Osteocyte (in vitro differentiated cells): ENCODE data around the gene MEIS1. TPM values are rescaled to one million over a fixed set of nuclear protein-coding genes. Genes with fewer than 3 reads are reported as not detected.

ENCODE experiments used
- DNase-seq: peaks from one replicate; pipeline ENCODE4 v3.0.0; 2021; ENCODE audit warnings: mixed read lengths; ENCODE audit not compliant: unreplicated experiment; ENCODE audit errors: extremely low spot score
- H3K27ac Mint-ChIP-seq: one replicate; pipeline ENCODE4 v1.8.0; 2021; ENCODE audit warnings: mild to moderate bottlenecking, mixed read lengths; ENCODE audit not compliant: unreplicated experiment
- H3K27me3 Mint-ChIP-seq: one replicate; pipeline ENCODE4 v1.8.0; 2021; ENCODE audit warnings: mixed read lengths; ENCODE audit not compliant: unreplicated experiment
- H3K36me3 Mint-ChIP-seq: one replicate; pipeline ENCODE4 v1.8.0; 2021; ENCODE audit warnings: mixed read lengths; ENCODE audit not compliant: unreplicated experiment
- H3K4me1 Mint-ChIP-seq: one replicate; pipeline ENCODE4 v1.8.0; 2021; ENCODE audit warnings: mixed read lengths; ENCODE audit not compliant: unreplicated experiment
- H3K4me3 Mint-ChIP-seq: one replicate; pipeline ENCODE4 v1.8.0; 2021; ENCODE audit warnings: mild to moderate bottlenecking, moderate library complexity, mixed read lengths; ENCODE audit not compliant: unreplicated experiment
- H3K9me3 Mint-ChIP-seq: one replicate; pipeline ENCODE4 v1.8.0; 2021; ENCODE audit warnings: mixed read lengths; ENCODE audit not compliant: unreplicated experiment
- total RNA-seq: library from RNA; stranded (reverse); gene quantifications from 2 replicates; pipeline ENCODE4 v1.2.1, GENCODE V29; 2021
- TF ChIP-seq, protein P1 (sequence below): fragments of 200-600 bp; sonication (generic); IDR thresholded peaks from 2 replicates; pipeline ENCODE4 v1.5.0; 2021; ENCODE audit warnings: antibody characterized with exemption, mild to moderate bottlenecking, moderate library complexity

The MEIS1 gene
- total RNA-seq, 1 donor from 2014 or later = 0.86 TPM

DNA sequence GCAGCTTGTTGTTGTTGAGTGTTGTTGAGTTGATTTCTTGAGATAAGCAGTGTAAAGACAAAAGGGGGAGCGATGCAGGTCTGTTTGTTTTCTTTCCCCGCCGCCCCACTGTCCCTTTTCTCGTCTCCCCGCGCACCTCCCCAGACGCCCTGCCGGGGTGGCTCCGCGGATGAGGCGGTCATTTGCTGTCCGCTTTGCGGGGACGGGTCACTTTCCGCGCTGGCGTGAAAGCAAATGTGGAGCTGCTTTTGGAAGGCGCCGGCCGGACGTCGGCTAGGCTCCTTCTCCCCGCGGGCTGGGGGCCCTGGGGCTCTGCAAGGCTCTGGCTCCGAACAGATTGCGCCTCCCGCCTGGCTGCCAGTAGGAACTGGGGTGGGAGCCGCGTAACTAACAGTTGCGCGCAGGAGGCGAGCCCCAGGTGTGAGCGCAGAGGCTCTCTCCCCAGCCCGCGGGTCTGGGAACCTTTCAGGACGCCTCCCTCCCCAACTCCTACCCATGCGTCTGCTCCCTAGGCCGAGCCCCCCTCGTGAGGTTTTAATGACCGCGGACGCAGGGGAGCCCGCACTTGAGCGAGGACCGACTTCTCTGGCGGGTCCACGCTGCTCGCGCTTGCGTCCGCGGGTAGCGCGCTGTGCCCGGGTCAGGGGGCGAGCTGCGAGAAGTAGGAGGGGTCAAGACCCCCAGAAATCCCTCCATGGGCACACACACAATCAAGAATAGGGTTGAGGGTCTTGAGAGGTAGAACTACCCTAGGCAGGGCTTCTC is 146.6 kb downstream of the MEIS1 start:
- no peak for DNase-seq
- no peak overlapping the region for H3K27ac Mint-ChIP-seq
- H3K27me3 Mint-ChIP-seq = peaks cover 54% of the 10 kb centered on the region
- H3K4me3 Mint-ChIP-seq = no peak overlapping the region
- peaks cover 16% of the 10 kb centered on the region for H3K4me1 Mint-ChIP-seq
- TF ChIP-seq, protein P1, sequence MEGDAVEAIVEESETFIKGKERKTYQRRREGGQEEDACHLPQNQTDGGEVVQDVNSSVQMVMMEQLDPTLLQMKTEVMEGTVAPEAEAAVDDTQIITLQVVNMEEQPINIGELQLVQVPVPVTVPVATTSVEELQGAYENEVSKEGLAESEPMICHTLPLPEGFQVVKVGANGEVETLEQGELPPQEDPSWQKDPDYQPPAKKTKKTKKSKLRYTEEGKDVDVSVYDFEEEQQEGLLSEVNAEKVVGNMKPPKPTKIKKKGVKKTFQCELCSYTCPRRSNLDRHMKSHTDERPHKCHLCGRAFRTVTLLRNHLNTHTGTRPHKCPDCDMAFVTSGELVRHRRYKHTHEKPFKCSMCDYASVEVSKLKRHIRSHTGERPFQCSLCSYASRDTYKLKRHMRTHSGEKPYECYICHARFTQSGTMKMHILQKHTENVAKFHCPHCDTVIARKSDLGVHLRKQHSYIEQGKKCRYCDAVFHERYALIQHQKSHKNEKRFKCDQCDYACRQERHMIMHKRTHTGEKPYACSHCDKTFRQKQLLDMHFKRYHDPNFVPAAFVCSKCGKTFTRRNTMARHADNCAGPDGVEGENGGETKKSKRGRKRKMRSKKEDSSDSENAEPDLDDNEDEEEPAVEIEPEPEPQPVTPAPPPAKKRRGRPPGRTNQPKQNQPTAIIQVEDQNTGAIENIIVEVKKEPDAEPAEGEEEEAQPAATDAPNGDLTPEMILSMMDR = no peak
- no peaks in the 10 kb centered on the region for H3K9me3 Mint-ChIP-seq
- H3K36me3 Mint-ChIP-seq = no peaks in the 10 kb centered on the region

DNA sequence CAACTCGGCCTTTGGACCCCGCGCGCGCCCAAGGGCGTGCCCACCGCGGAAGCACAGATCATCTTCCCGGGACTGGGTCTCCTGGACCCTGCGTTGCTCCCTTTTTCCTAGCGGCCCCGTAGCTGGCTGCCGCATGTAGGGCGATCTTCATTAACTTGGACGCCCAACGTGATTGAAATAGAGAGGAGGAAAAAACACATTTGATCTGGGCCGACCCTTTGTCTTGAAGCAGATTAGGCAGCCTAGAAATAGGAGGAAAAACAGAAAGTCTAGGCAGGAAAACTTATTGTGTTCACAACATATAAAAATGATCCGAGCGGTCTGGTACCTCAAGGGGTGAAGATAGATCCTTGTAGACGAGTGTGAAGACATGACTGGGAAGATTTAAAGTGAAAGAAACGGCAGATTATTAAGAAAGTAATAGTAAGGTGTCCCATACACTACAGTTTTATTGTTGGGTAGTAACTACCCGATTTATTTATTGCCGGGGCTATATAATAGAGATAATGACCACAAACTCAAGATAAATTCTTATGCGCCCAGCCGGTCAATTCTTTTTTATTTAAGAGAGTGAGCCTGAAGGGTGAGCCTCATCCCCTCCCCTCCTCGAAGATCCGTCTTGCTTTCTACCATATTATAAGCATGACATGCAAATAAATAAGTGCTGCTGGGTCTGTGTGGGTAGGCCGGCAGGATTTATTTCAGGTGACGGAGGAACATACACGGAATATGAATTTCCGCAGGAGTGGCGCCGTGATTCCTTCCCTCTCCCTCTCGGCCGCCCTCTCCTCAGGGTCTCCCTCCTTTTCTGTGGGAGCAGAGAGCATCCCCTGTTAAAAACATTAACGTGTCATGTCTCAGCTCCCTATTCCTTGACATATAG is 147.4 kb downstream of the MEIS1 start:
- H3K4me1 Mint-ChIP-seq = peaks cover 8% of the 10 kb centered on the region
- no peak for DNase-seq
- H3K27ac Mint-ChIP-seq = no peak overlapping the region
- TF ChIP-seq, protein P1 = no peak
- H3K9me3 Mint-ChIP-seq = no peaks in the 10 kb centered on the region
- no peaks in the 10 kb centered on the region for H3K36me3 Mint-ChIP-seq
- no peak overlapping the region for H3K4me3 Mint-ChIP-seq
- peaks cover 46% of the 10 kb centered on the region for H3K27me3 Mint-ChIP-seq

DNA sequence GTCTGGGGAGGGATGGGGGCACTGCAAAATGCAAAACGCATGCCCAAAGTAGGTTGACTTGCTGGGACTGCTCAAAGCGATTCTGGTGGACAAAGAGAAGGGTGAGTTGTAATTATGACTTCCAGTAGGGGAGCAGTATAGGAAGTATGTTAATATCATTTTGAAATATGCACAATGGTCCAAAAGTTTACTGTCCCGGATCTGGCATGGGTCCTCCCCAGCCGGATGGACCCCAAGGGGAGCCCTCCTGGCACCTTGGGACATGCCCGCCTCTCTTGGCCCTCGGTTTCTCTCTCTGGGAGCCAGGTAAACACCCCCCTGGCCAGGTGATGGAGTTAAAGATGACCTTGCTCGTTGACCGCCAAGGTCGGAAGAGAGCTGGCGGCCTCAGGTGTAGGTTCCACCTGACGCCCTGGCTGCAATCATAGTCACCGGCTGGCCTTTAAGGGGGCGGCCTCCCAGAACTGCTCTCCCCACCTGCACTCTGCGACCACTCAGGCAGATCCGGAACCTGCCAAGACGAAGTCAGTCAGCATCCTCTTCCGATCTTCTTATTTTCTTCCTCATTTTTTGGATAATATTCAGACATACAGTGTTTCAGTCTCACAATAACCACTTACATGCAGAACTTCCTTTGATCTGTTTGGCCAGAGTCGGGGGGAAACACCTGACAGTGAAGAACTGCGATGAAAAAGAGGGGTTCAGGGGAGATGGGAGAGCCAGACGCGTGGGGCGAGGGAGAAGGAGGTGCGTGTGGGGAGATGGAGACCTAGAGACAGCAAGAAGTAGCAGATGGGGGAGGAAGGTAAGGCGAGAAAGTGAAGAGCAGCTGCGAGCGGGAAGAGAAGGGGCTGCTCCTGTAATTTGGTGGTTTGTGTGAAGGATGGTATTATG is 148.3 kb downstream of the MEIS1 start:
- TF ChIP-seq, protein P1 = no peak
- DNase-seq = no peak
- H3K4me1 Mint-ChIP-seq = peaks cover 4% of the 10 kb centered on the region
- H3K4me3 Mint-ChIP-seq = no peak overlapping the region
- no peaks in the 10 kb centered on the region for H3K36me3 Mint-ChIP-seq
- no peaks in the 10 kb centered on the region for H3K9me3 Mint-ChIP-seq
- no peak overlapping the region for H3K27ac Mint-ChIP-seq
- peaks cover 38% of the 10 kb centered on the region for H3K27me3 Mint-ChIP-seq

DNA sequence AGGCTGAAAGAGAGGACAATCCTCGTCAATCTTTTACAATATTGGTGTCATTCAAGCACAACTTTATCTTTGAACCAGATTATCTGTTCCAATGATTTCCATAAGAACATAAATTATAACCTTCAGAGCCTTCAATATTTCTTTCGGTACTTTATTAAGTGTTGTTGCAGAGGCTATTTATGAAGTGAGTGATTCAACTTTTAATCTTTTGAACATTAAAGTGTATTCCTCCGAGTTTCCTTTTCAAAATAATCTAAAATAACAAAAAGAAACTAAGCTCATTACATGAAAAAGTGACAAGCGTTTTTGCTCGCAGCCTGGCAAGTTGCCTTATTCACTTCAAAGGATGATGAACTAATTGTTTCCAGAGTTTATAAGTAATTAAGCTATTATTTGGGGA is 149.0 kb downstream of the MEIS1 start:
- no peak overlapping the region for H3K27ac Mint-ChIP-seq
- no peaks in the 10 kb centered on the region for H3K9me3 Mint-ChIP-seq
- TF ChIP-seq, protein P1 = no peak
- H3K36me3 Mint-ChIP-seq = no peaks in the 10 kb centered on the region
- no peak overlapping the region for H3K4me3 Mint-ChIP-seq
- H3K4me1 Mint-ChIP-seq = peaks cover 4% of the 10 kb centered on the region
- peaks cover 32% of the 10 kb centered on the region for H3K27me3 Mint-ChIP-seq
- no peak for DNase-seq
